ENCODE measurements around the gene OS9.

Gene OS9

DNA sequence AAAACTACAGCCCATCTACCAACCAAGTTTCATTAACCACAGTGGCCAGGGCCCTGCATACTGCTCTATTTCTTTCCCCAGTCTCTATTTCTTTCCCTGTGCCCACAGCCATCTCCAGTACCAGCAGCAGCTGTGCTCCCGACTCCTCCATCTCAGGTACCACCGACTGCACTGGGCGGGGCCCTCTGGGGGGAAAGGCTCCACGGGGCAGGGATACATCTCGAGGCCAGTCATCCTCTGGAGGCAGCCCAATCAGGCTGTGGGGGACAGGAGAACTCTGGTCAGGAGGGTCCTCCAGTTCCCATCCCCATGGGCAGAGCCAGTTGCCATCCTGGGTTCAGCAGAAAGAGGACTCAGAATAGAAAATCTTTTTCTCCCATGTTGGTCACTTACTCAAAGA lies 55.1 kb downstream of the OS9 start:
- Histone ChIP-seq H3K4me1 (ENCODE audit: control insufficient read depth, insufficient read depth, low read length) (peaks cover 19% of the 10 kb centered on the region), H3K4me3 (ENCODE audit: low read depth, low read length) (no peak overlapping the region), H3K9me3 (ENCODE audit: control insufficient read depth, insufficient read depth, low read length) (no peaks in the 10 kb centered on the region), H3K9ac (ENCODE audit: low read depth, low read length) (no peak overlapping the region), H3K36me3 (ENCODE audit: control insufficient read depth, insufficient read depth, low read length) (peaks cover 45% of the 10 kb centered on the region), H3K27ac (ENCODE audit: low read depth, low read length) (no peak overlapping the region), H3K27me3 (ENCODE audit: control insufficient read depth, insufficient read depth, low read length) (peaks cover 10% of the 10 kb centered on the region)

DNA sequence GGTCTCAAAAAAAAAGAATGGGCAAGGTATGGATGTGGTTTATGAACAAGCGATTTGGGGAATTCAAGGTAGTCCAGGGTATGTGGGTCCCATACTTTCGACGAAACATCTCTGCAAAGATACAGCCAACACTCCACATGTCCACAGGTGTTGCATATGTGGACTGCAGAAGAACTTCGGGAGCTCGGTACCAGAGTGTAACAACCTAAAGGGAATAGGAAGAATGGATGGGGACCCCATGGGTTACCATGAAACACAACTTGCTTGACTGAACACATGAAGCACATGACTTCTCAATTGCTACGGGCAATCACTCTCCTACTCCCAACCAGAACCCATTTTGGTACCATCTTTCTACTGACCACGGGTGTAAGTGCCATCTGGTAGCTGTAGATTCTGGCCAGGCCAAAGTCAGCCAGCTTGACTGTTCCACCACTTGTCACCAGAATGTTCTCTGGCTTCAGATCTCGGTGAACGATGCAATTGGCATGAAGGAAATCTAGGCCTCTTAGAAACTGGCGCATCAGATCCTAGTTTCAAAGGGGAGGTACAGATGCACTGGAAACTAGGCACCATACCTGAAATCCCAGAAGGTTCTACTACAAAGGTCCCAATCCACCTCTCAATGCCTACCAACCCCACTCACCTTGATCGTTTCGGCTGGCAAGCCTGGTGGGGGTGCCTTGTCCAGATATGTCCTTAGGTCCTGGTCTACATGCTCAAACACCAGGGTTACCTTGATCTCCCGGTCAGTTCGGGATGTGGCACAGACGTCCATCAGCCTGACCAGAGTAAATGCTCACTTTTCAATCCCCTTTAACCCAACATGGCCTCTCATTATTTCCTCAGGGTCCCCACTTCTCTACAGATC lies 56.9 kb downstream of the OS9 start:
- peaks cover 45% of the 10 kb centered on the region for H3K36me3 ChIP-seq (ENCODE audit: control insufficient read depth, insufficient read depth, low read length)
- H3K4me1 ChIP-seq (ENCODE audit: control insufficient read depth, insufficient read depth, low read length): peaks cover 22% of the 10 kb centered on the region
- H3K27me3 ChIP-seq (ENCODE audit: control insufficient read depth, insufficient read depth, low read length): peaks cover 19% of the 10 kb centered on the region
- peak overlapping the region; percentile 96; the same call in 1 of the 2 replicates for H3K9ac ChIP-seq (ENCODE audit: low read depth, low read length)
- peak overlapping the region; percentile 91 for H3K4me3 ChIP-seq (ENCODE audit: low read depth, low read length)
- H3K9me3 ChIP-seq (ENCODE audit: control insufficient read depth, insufficient read depth, low read length): no peaks in the 10 kb centered on the region
- H3K27ac ChIP-seq (ENCODE audit: low read depth, low read length): peak overlapping the region; percentile 90

DNA sequence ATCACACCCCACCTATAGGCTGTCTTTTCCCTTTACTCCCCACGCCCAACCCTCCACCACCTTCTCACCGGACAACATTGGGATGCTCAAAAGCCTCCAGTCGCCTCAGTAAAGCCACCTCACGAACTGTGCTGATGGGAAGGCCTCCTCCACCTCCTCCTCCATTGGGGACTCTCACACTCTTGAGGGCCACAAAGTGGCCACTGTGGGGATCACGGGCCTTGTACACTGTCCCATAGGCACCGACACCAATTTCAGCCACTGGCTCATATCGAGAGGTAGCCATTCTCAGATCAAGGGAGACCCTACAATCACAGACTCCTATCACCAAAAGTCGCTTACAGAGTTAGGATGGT lies 57.5 kb downstream of the OS9 start:
- H3K36me3 ChIP-seq (ENCODE audit: control insufficient read depth, insufficient read depth, low read length): peaks cover 41% of the 10 kb centered on the region
- H3K27ac ChIP-seq (ENCODE audit: low read depth, low read length): peak overlapping the region; percentile 90

DNA sequence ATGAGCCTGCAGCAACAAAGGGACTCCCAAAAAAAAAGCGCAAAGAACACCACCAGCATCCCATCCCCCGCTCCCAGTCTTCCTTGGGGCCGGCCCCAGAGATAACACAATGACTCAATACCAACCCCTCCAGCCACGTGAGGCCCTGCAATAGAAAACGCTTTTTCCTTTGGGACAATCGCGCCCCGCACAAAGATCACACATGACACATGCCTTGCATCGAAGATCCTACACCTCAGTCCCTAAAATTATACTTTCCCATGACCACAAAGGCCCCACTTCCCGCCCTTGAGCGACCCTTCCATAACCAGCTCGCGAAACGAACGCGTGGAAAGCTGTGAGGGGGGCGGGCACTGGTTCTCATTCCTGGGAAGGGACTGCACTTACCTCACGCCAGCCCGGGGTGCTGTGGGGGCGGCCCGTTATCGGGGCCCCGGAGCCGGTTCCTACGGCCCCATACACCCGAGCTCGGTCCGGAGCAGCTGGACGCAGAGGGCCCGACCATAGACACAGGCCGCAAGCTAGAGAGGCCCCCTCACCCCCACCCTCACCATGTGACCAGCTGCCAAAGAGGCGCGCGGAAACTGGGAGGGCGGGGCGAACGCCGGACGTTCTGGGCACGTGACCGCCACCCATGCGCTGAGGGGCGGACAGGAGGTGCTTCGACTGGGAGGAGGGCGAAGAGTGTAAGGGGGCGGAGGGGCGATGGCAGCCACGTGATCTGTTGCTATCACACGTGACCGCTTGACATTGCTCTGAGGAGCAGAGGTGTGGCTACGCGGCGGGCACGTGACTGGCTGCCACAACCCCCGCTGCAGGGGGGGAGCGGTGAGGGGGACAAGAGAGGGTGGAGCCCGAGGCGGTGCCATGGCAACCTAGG lies 58.1 kb downstream of the OS9 start, which contains the start of gene CDK4:
TSS of gene CDK4 (minus strand) at position 523 of the 880 bp plus-strand sequence. CDS start 593 bp downstream, outside the sequence.
- H3K4me1 ChIP-seq (ENCODE audit: control insufficient read depth, insufficient read depth, low read length): peaks cover 26% of the 10 kb centered on the region
- H3K9me3 ChIP-seq (ENCODE audit: control insufficient read depth, insufficient read depth, low read length): no peaks in the 10 kb centered on the region
- H3K27ac ChIP-seq (ENCODE audit: low read depth, low read length): peak within 1 kb of the TSS; percentile 90
- H3K36me3 ChIP-seq (ENCODE audit: control insufficient read depth, insufficient read depth, low read length): peaks cover 35% of the 10 kb centered on the region
- H3K27me3 ChIP-seq (ENCODE audit: control insufficient read depth, insufficient read depth, low read length): peaks cover 32% of the 10 kb centered on the region
- H3K9ac ChIP-seq (ENCODE audit: low read depth, low read length): peak within 1 kb of the TSS; percentile 96
- peak within 1 kb of the TSS; percentile 91 for H3K4me3 ChIP-seq (ENCODE audit: low read depth, low read length)

More for the DNA sequence above, 57.5 kb downstream of the OS9 start:
- peaks cover 25% of the 10 kb centered on the region for H3K27me3 ChIP-seq (ENCODE audit: control insufficient read depth, insufficient read depth, low read length)
- peak overlapping the region; percentile 91 for H3K4me3 ChIP-seq (ENCODE audit: low read depth, low read length)
- H3K9me3 ChIP-seq (ENCODE audit: control insufficient read depth, insufficient read depth, low read length): no peaks in the 10 kb centered on the region
- H3K4me1 ChIP-seq (ENCODE audit: control insufficient read depth, insufficient read depth, low read length): peaks cover 26% of the 10 kb centered on the region
- H3K9ac ChIP-seq (ENCODE audit: low read depth, low read length): peak overlapping the region; percentile 96

DNA sequence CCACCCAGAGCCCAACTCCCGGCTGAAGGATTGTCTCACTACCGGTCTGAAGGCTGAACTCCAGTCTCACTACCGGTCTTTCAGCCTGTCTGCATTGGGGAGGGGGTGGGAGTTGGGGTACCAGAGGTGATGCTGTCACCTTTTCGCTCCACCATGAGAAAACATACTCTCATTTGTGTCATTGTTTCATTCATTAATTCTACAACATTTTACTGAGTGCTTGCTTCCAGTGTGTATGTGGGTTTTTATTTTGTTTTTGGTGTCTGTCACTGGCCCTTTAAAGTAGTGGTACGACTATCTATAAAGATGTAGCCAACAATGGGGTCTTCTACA lies 58.7 kb downstream of the OS9 start:
- peaks cover 35% of the 10 kb centered on the region for H3K27me3 ChIP-seq (ENCODE audit: control insufficient read depth, insufficient read depth, low read length)
- no peaks in the 10 kb centered on the region for H3K9me3 ChIP-seq (ENCODE audit: control insufficient read depth, insufficient read depth, low read length)
- peaks cover 29% of the 10 kb centered on the region for H3K36me3 ChIP-seq (ENCODE audit: control insufficient read depth, insufficient read depth, low read length)
- H3K9ac ChIP-seq (ENCODE audit: low read depth, low read length): no peak overlapping the region
- peak overlapping the region; percentile 7 for H3K27ac ChIP-seq (ENCODE audit: low read depth, low read length)
- H3K4me3 ChIP-seq (ENCODE audit: low read depth, low read length): peak overlapping the region; percentile 49
- peaks cover 26% of the 10 kb centered on the region for H3K4me1 ChIP-seq (ENCODE audit: control insufficient read depth, insufficient read depth, low read length)

DNA sequence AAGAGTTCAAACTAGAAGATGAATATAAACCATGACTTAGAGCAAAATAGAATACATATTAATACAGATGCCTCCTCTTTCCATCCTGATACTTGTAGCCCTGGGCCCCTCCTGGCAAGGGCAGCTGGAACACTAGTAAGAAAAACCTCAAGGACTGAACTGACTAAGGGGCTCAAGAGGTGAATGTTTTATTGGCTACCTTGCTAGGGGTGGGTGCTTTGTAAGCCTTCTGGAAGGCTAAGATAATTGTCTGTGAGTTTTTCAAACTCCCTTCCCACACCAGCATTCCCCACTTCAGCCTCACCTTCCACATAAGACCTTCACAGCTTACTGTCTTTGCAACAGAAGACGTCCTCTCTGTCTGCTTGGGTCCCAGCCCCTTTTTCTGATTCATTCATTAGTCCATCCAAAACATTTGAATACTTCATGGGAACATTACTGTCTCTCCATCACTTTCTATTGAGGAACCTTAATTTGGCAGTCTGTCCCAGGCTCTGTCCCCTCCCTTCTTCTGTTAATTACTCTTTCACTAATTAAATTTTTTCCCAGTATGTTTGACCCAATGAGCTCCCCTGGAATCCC lies 59.9 kb downstream of the OS9 start:
- Histone ChIP-seq H3K4me1 (ENCODE audit: control insufficient read depth, insufficient read depth, low read length) (peaks cover 26% of the 10 kb centered on the region), H3K9ac (ENCODE audit: low read depth, low read length) (no peak overlapping the region), H3K36me3 (ENCODE audit: control insufficient read depth, insufficient read depth, low read length) (peaks cover 19% of the 10 kb centered on the region), H3K27ac (ENCODE audit: low read depth, low read length) (no peak overlapping the region), H3K9me3 (ENCODE audit: control insufficient read depth, insufficient read depth, low read length) (no peaks in the 10 kb centered on the region), H3K4me3 (ENCODE audit: low read depth, low read length) (peak overlapping the region; percentile 79), H3K27me3 (ENCODE audit: control insufficient read depth, insufficient read depth, low read length) (peaks cover 44% of the 10 kb centered on the region)

DNA sequence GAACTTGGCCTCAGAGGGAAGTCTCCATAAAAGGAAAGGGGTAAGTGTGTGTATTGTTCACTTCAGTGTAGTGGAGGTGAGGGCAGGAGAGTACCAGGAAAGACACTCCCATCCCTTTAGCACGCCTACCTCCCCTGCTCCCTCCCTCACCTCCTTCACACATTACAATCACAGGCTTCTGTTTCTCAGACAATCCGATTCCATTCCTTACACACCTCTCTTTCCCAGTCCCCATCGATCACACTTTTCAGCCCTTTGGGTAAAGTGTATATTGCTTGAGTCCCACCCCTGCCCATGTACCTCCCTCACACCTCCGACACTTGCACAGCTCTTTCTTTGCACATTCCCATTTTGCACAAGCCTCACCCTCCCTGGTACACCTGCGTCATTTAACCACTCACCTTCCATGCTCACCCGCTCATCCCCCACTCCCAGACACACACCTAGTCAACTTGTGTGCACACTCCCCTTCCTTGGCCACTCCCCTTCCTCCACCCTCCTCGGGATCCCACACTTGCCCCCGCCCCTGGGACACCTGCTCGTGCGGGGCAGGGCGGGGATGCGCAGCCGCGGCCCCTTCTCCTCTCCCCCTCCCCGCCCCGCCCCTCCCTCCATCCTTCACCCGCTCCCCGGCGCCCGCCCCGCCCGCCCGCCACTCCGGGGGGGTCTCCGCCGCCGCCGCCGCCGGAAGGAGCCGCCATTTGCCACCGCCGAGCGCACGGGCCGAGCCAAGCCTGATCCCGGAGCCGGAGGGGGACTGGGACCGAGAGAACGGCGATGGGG lies 60.7 kb downstream of the OS9 start, which contains the start of gene MARCHF9:
TSS of gene MARCHF9 (plus strand) at position 693 of the 783 bp plus-strand sequence. CDS start 426 bp downstream, outside the sequence.
- Histone ChIP-seq H3K27ac (ENCODE audit: low read depth, low read length) (no peak within 1 kb of the TSS), H3K4me1 (ENCODE audit: control insufficient read depth, insufficient read depth, low read length) (peaks cover 26% of the 10 kb centered on the region), H3K27me3 (ENCODE audit: control insufficient read depth, insufficient read depth, low read length) (peaks cover 44% of the 10 kb centered on the region), H3K9me3 (ENCODE audit: control insufficient read depth, insufficient read depth, low read length) (no peaks in the 10 kb centered on the region), H3K4me3 (ENCODE audit: low read depth, low read length) (peak within 1 kb of the TSS; percentile 79), H3K9ac (ENCODE audit: low read depth, low read length) (no peak within 1 kb of the TSS), H3K36me3 (ENCODE audit: control insufficient read depth, insufficient read depth, low read length) (peaks cover 11% of the 10 kb centered on the region)

DNA sequence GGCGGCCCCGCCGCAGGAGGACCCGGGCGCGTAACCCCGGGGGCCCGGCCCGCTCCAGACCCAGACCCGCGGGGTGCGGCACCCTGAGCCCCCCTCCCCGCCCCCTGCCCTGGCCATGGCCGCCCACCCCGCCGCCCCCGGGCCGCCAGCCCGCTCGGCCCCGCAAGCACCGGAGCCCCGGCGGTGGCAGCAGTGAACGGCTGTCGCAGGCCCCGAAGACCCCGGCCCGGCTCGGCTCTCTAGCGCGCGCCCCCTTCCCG lies 61.2 kb downstream of the OS9 start:
- H3K4me3 ChIP-seq (ENCODE audit: low read depth, low read length): peak overlapping the region; percentile 50; the same call in 1 of the 2 replicates
- H3K9me3 ChIP-seq (ENCODE audit: control insufficient read depth, insufficient read depth, low read length): no peaks in the 10 kb centered on the region
- H3K36me3 ChIP-seq (ENCODE audit: control insufficient read depth, insufficient read depth, low read length): peaks cover 9% of the 10 kb centered on the region
- no peak overlapping the region for H3K27ac ChIP-seq (ENCODE audit: low read depth, low read length)
- H3K4me1 ChIP-seq (ENCODE audit: control insufficient read depth, insufficient read depth, low read length): peaks cover 26% of the 10 kb centered on the region
- H3K27me3 ChIP-seq (ENCODE audit: control insufficient read depth, insufficient read depth, low read length): peaks cover 44% of the 10 kb centered on the region
- H3K9ac ChIP-seq (ENCODE audit: low read depth, low read length): no peak overlapping the region

DNA sequence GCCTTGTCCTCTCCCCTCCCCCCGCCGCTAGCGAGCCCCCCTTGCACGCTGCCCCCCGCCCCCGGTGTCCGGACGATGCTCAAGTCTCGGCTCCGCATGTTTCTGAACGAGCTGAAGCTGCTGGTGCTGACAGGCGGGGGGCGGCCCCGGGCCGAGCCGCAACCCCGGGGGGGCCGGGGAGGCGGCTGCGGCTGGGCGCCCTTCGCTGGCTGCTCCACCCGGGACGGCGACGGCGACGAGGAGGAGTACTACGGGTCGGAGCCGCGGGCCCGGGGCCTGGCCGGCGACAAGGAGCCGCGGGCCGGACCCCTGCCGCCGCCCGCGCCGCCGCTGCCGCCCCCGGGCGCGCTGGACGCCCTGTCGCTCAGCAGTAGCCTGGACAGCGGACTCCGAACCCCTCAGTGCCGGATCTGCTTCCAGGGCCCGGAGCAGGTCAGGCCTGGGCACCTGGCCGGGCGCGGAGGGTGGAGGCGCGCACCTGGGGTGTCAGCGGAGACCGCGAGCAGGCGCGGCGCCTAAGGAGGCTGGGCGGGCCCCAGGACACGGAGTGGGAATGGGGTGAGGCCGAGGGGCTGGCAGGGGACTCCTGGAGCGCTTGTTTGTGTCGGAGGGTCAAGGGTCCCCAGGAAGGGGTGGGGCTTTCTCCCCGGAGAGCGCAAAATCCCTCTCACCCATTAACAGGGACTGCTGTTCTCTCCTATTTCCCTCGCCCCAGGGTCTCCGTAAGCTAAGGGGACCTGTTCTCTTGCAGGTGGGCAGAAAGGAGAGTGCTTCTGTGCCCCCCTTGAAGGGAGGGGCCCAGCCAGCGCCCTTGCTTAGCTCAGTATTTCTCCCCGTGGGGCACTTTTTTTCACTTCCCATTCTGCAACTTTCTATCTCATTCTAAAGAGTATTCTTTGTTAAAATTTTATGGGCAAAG lies 61.8 kb downstream of the OS9 start:
- peaks cover 44% of the 10 kb centered on the region for H3K27me3 ChIP-seq (ENCODE audit: control insufficient read depth, insufficient read depth, low read length)
- peaks cover 4% of the 10 kb centered on the region for H3K36me3 ChIP-seq (ENCODE audit: control insufficient read depth, insufficient read depth, low read length)
- peaks cover 24% of the 10 kb centered on the region for H3K4me1 ChIP-seq (ENCODE audit: control insufficient read depth, insufficient read depth, low read length)
- H3K9me3 ChIP-seq (ENCODE audit: control insufficient read depth, insufficient read depth, low read length): no peaks in the 10 kb centered on the region
- peak overlapping the region; percentile 54 for H3K4me3 ChIP-seq (ENCODE audit: low read depth, low read length)
- no peak overlapping the region for H3K9ac ChIP-seq (ENCODE audit: low read depth, low read length)
- H3K27ac ChIP-seq (ENCODE audit: low read depth, low read length): no peak overlapping the region
